CD14-positive monocyte (primary cell): ENCODE results near the gene USP31. TPM values are rescaled to one million over a fixed set of nuclear protein-coding genes. Genes with fewer than 3 reads are reported as not detected.

Source experiments
- DNase-seq, 3 donors: peaks; one replicate each; pipeline ENCODE4 v3.0.0-alpha.2; 2011 to 2022
- H2AFZ ChIP-seq: 2 replicates; pipeline ENCODE4 v1.6.0; 2012; ENCODE audit warnings: mild to moderate bottlenecking, low read depth, low read length, inconsistent platforms; ENCODE audit not compliant: insufficient read depth, poor library complexity, severe bottlenecking
- H3K27ac ChIP-seq, 2 donors: 1 replicate in 1 of 2; 2 replicates in 1 of 2; pipeline ENCODE4 v1.5.1; 2012 to 2013; ENCODE audit warnings: low read length in 2 of 2, control low read depth in 1 of 2, inconsistent platforms in 1 of 2, low read depth in 1 of 2, mild to moderate bottlenecking in 1 of 2
- H3K27me3 ChIP-seq, 2 donors: one replicate each; pipeline versions ENCODE4 v1.6.0 to v1.6.1; 2011 to 2013; ENCODE audit warnings: low read length in 2 of 2; ENCODE audit not compliant: control insufficient read depth in 2 of 2, insufficient read depth in 2 of 2
- H3K36me3 ChIP-seq, 2 donors: replicated peaks in 1 of 2; 1 replicate in 1 of 2; 2 replicates in 1 of 2; pipeline versions ENCODE4 v1.5.1 to v1.6.1; 2012 to 2013; ENCODE audit warnings: low read length in 2 of 2, control low read depth in 1 of 2, inconsistent platforms in 1 of 2, mild to moderate bottlenecking in 1 of 2; ENCODE audit not compliant: insufficient read depth in 2 of 2, control insufficient read depth in 1 of 2
- H3K4me1 ChIP-seq, 2 donors: 1 replicate in 1 of 2; 2 replicates in 1 of 2; pipeline versions ENCODE4 v1.5.1 to v1.6.1; 2012 to 2013; ENCODE audit warnings: low read length in 2 of 2, control low read depth in 1 of 2, inconsistent platforms in 1 of 2, mild to moderate bottlenecking in 1 of 2, moderate library complexity in 1 of 2; ENCODE audit not compliant: insufficient read depth in 2 of 2, control insufficient read depth in 1 of 2
- H3K4me2 ChIP-seq: replicated peaks from 2 replicates; pipeline ENCODE3; 2012; ENCODE audit warnings: low read length, moderate library complexity, mild to moderate bottlenecking; ENCODE audit not compliant: poor library complexity, severe bottlenecking; ENCODE audit errors: extremely low read depth
- H3K4me3 ChIP-seq, 3 experiments: fragments of 200-600 bp in 1 of 3; sonication (generic) in 1 of 3; replicated peaks in 1 of 3; 1 replicate in 2 of 3; 2 replicates in 1 of 3; pipeline ENCODE4 v1.5.1; 2011 to 2013; ENCODE audit warnings: low read length in 3 of 3, mild to moderate bottlenecking in 3 of 3, control low read depth in 2 of 3, low read depth in 2 of 3, inconsistent platforms in 1 of 3, moderate library complexity in 1 of 3
- H3K79me2 ChIP-seq: 2 replicates; pipeline ENCODE4 v1.6.0; 2012; ENCODE audit warnings: mild to moderate bottlenecking, control low read depth, inconsistent platforms, low read length, moderate library complexity; ENCODE audit not compliant: insufficient read depth
- H3K9ac ChIP-seq: 2 replicates; pipeline ENCODE4 v1.6.0; 2017; ENCODE audit warnings: low read length, mild to moderate bottlenecking; ENCODE audit not compliant: insufficient read depth, poor library complexity, severe bottlenecking
- H3K9me3 ChIP-seq, 2 donors: replicated peaks in 1 of 2; 1 replicate in 1 of 2; 2 replicates in 1 of 2; pipeline versions ENCODE4 v1.5.1 to v1.6.1; 2012 to 2013; ENCODE audit warnings: low read length in 2 of 2, control low read depth in 1 of 2; ENCODE audit not compliant: control insufficient read depth in 1 of 2, insufficient read depth in 1 of 2
- H4K20me1 ChIP-seq: 2 replicates; pipeline ENCODE4 v1.6.0; 2012; ENCODE audit warnings: mild to moderate bottlenecking, low read length, control low read depth, moderate library complexity; ENCODE audit not compliant: insufficient read depth
- H3K27ac Mint-ChIP-seq, 7 donors: one replicate each; pipeline ENCODE4 v1.8.0; 2020; ENCODE audit warnings: mild to moderate bottlenecking in 7 of 7, mixed read lengths in 7 of 7, moderate library complexity in 6 of 7, inconsistent platforms in 2 of 7
- H3K27me3 Mint-ChIP-seq, 3 donors: one replicate each; pipeline ENCODE4 v1.8.0; 2021 to 2022; ENCODE audit warnings: low read depth in 3 of 3, mild to moderate bottlenecking in 3 of 3, mixed read lengths in 3 of 3, moderate library complexity in 3 of 3, inconsistent platforms in 1 of 3
- H3K36me3 Mint-ChIP-seq, 2 donors: one replicate each; pipeline ENCODE4 v1.8.0; 2020; ENCODE audit warnings: mixed read lengths in 2 of 2, inconsistent platforms in 1 of 2, mild to moderate bottlenecking in 1 of 2
- H3K4me1 Mint-ChIP-seq: one replicate; pipeline ENCODE4 v1.8.0; 2020; ENCODE audit warnings: mild to moderate bottlenecking, mixed read lengths
- H3K4me3 Mint-ChIP-seq, 2 donors: one replicate each; pipeline ENCODE4 v1.8.0; 2020; ENCODE audit warnings: mild to moderate bottlenecking in 2 of 2, mixed read lengths in 2 of 2, moderate library complexity in 1 of 2
- H3K9me3 Mint-ChIP-seq, 7 donors: one replicate each; pipeline ENCODE4 v1.8.0; 2020 to 2022; ENCODE audit warnings: mixed read lengths in 7 of 7, mild to moderate bottlenecking in 6 of 7, moderate library complexity in 6 of 7, inconsistent platforms in 2 of 7
- CTCF ChIP-seq: fragments of 200-600 bp; IDR thresholded peaks from one replicate; pipeline ENCODE4 v1.8.0; 2022; ENCODE audit warnings: antibody characterized with exemption, mild to moderate bottlenecking
- WGBS: methylation state at CpG from one replicate; pipeline ENCODE4 v1.1.5; 2013; ENCODE audit warnings: missing lambda C conversion rate; ENCODE audit not compliant: insufficient coverage; 5-methylcytosine and 5-hydroxymethylcytosine counted together
- intact Hi-C, 2 donors: fragments of 100-400 bp; cut with micrococcal nuclease; formaldehyde crosslinking; loops; one replicate each; pipeline versions ENCODE4 v1.15.0 to v1.15.1; 2023
- polyA plus RNA-seq, 3 donors: library from polyadenylated mRNA; depleted of rRNA in 1 of 3; unstranded in 2 of 3; stranded (reverse) in 1 of 3; fragments of 300-500 nt in 2 of 3; fragments of >200 nt in 1 of 3; fragmentation: Illumina TruSeq in 2 of 3; gene quantifications; 1 replicate in 2 of 3; 2 replicates in 1 of 3; pipeline ENCODE4 v1.2.3, GENCODE V29; 2012 to 2021

Gene USP31
- polyA plus RNA-seq, 3 donors: 0.15 to 4.1 (median 0.36) TPM

- H3K36me3 Mint-ChIP-seq: no peaks in the 10 kb centered on the region
- H3K27me3 ChIP-seq: no peaks in the 10 kb centered on the region
- intact Hi-C loops: no loop called here
- H3K79me2 ChIP-seq: no peaks in the 10 kb centered on the region
- H3K27me3 Mint-ChIP-seq: peaks cover 2 to 9% (median 5%) of the 10 kb centered on the region in 3 donors
- no peaks in the 10 kb centered on the region for H4K20me1 ChIP-seq
- DNase-seq: no peak
- no peak overlapping the region for H3K9ac ChIP-seq
- no peak overlapping the region for H2AFZ ChIP-seq
- 76% methylated on average over 4 of the region's 6 CpGs for WGBS
- H3K27ac Mint-ChIP-seq: no peak overlapping the region
- H3K4me1 ChIP-seq: no peaks in the 10 kb centered on the region
- no peak overlapping the region for H3K27ac ChIP-seq
- H3K4me2 ChIP-seq: no peak overlapping the region
- H3K4me3 Mint-ChIP-seq: no peak overlapping the region
- H3K36me3 ChIP-seq: no peaks in the 10 kb centered on the region
- no peak overlapping the region for H3K4me3 ChIP-seq
- H3K9me3 ChIP-seq: peaks cover 10 to 13% of the 10 kb centered on the region in 2 donors
- no peaks in the 10 kb centered on the region for H3K4me1 Mint-ChIP-seq
- H3K9me3 Mint-ChIP-seq: peaks cover 4 to 20% (median 13%) of the 10 kb centered on the region in 7 donors
- TF ChIP-seq CTCF: no peak
Measured at GRCh38 chr16:23031508-23032098, 117.6 kb downstream of the USP31 start.

GRCh38 chr16:23029733-23030420 lies 119.4 kb downstream of the USP31 start:
- Mint-ChIP-seq H3K9me3 (peaks cover 4 to 20% (median 13%) of the 10 kb centered on the region in 7 donors), H3K36me3 (no peaks in the 10 kb centered on the region), H3K27me3 (peaks cover 0 to 12% (median 3%) of the 10 kb centered on the region in 3 donors), H3K4me3 (no peak overlapping the region), H3K4me1 (no peaks in the 10 kb centered on the region), H3K27ac (no peak overlapping the region)
- Histone ChIP-seq H3K9me3 (peaks cover 10 to 13% of the 10 kb centered on the region in 2 donors), H3K27ac (no peak overlapping the region), H3K79me2 (no peaks in the 10 kb centered on the region), H3K4me3 (no peak overlapping the region), H4K20me1 (no peaks in the 10 kb centered on the region), H3K36me3 (no peaks in the 10 kb centered on the region), H3K4me1 (no peaks in the 10 kb centered on the region), H3K27me3 (no peaks in the 10 kb centered on the region), H3K4me2 (no peak overlapping the region), H3K9ac (no peak overlapping the region), H2AFZ (no peak overlapping the region)
- intact Hi-C loops: no loop called here
- no peak for TF ChIP-seq CTCF
- DNase-seq: no peak
- 86% methylated on average over 3 of the region's 6 CpGs for WGBS
